Measurements from ENCODE around the gene FAM3D. TPM values are rescaled to one million over a fixed set of nuclear protein-coding genes. Genes with fewer than 3 reads are reported as not detected.

FAM3D gene
- total RNA-seq, 4 donors from 2014 or later, result 243 to 431 (median 364) TPM

- intact Hi-C loops (cut with DNase I; ENCODE audit: low total_unique reads), result no loop called here
- in situ Hi-C loops (cut with MboI; ENCODE audit: low pct_ligation_motif_present in 1 of 4, low pct_unique_long_range_greater_than_20kb in 1 of 4, low sequenced_read_pairs in 3 of 4), result no loop called here
- Histone ChIP-seq H3K4me3 (no peak overlapping the region), H3K27ac (peak overlapping the region; percentile 41 to 70 (median 60)), H3K36me3 (no peaks in the 10 kb centered on the region), H3K4me1 (peaks cover 0 to 9% (median 0%) of the 10 kb centered on the region in 4 donors), H3K9me3 (no peaks in the 10 kb centered on the region), H3K27me3 (no peaks in the 10 kb centered on the region)
- no peak for DNase-seq
- WGBS, 2 donors (ENCODE audit: low coverage in 1 of 2), result 72% methylated on average over 8 of the region's 8 CpGs; no CpG with 5 or more reads in 1 of the 2 donors
- TF ChIP-seq EP300 (IDR thresholded peaks at IDR 0.05; ENCODE audit: low read depth) (no peak), CTCF (IDR thresholded peaks at IDR 0.05) (no peak), POLR2AphosphoS5 (IDR thresholded peaks at IDR 0.05) (peak in 2 of 3 donors; percentile 31 to 39), POLR2A (IDR thresholded peaks at IDR 0.05) (no peak)
Measured at GRCh38 chr3:58617338-58617761, 49.2 kb downstream of the FAM3D start.

- Histone ChIP-seq H3K36me3 (no peaks in the 10 kb centered on the region), H3K27me3 (no peaks in the 10 kb centered on the region), H3K4me3 (no peak overlapping the region), H3K27ac (no peak overlapping the region), H3K9me3 (no peaks in the 10 kb centered on the region), H3K4me1 (peaks cover 0 to 9% (median 0%) of the 10 kb centered on the region in 4 donors)
- TF ChIP-seq EP300 (IDR thresholded peaks at IDR 0.05; ENCODE audit: low read depth), result no peak
- TF ChIP-seq POLR2AphosphoS5 (IDR thresholded peaks at IDR 0.05), result no peak
- DNase-seq, result no peak
- WGBS, 2 donors (ENCODE audit: low coverage in 1 of 2), result 78% methylated on average over 7 of the region's 7 CpGs; no CpG with 5 or more reads in 1 of the 2 donors
- in situ Hi-C loops (cut with MboI; ENCODE audit: low pct_ligation_motif_present in 1 of 4, low pct_unique_long_range_greater_than_20kb in 1 of 4, low sequenced_read_pairs in 3 of 4), result no loop called here
- intact Hi-C loops (cut with DNase I; ENCODE audit: low total_unique reads), result no loop called here
Measured at GRCh38 chr3:58613236-58614132, 53.1 kb downstream of the FAM3D start.

GRCh38 chr3:58612830-58613229 lies 53.7 kb downstream of the FAM3D start:
- no peaks in the 10 kb centered on the region for H3K36me3 ChIP-seq
- TF ChIP-seq POLR2A (IDR thresholded peaks at IDR 0.05), result no peak
- no peak for TF ChIP-seq POLR2AphosphoS5 (IDR thresholded peaks at IDR 0.05)
- TF ChIP-seq CTCF (IDR thresholded peaks at IDR 0.05), result no peak
- no peak for TF ChIP-seq EP300 (IDR thresholded peaks at IDR 0.05; ENCODE audit: low read depth)
- intact Hi-C loops (cut with DNase I; ENCODE audit: low total_unique reads), result no loop called here
- H3K4me1 ChIP-seq, result peaks cover 0 to 9% (median 0%) of the 10 kb centered on the region in 4 donors
- 76 to 85% methylated on average over 9 of the region's 9 CpGs for WGBS, 2 donors (ENCODE audit: low coverage in 1 of 2)
- no peak overlapping the region for H3K4me3 ChIP-seq
- H3K27me3 ChIP-seq, result no peaks in the 10 kb centered on the region
- in situ Hi-C loops (cut with MboI; ENCODE audit: low pct_ligation_motif_present in 1 of 4, low pct_unique_long_range_greater_than_20kb in 1 of 4, low sequenced_read_pairs in 3 of 4), result no loop called here
- H3K9me3 ChIP-seq, result no peaks in the 10 kb centered on the region
- no peak overlapping the region for H3K27ac ChIP-seq
- no peak for DNase-seq

GRCh38 chr3:58609990-58610389 lies 56.6 kb downstream of the FAM3D start:
- in situ Hi-C loops (cut with MboI; ENCODE audit: low pct_ligation_motif_present in 1 of 4, low pct_unique_long_range_greater_than_20kb in 1 of 4, low sequenced_read_pairs in 3 of 4), result no loop called here
- no peaks in the 10 kb centered on the region for H3K9me3 ChIP-seq
- H3K27me3 ChIP-seq, result no peaks in the 10 kb centered on the region
- no peak overlapping the region for H3K27ac ChIP-seq
- H3K4me1 ChIP-seq, result no peaks in the 10 kb centered on the region
- intact Hi-C loops (cut with DNase I; ENCODE audit: low total_unique reads), result no loop called here
- H3K36me3 ChIP-seq, result no peaks in the 10 kb centered on the region
- TF ChIP-seq EP300 (IDR thresholded peaks at IDR 0.05; ENCODE audit: low read depth) (no peak), POLR2AphosphoS5 (IDR thresholded peaks at IDR 0.05) (no peak), CTCF (IDR thresholded peaks at IDR 0.05) (no peak), POLR2A (IDR thresholded peaks at IDR 0.05) (no peak)
- no peak for DNase-seq
- 81 to 100% methylated on average over 1 to 7 of the region's 7 CpGs for WGBS, 2 donors (ENCODE audit: low coverage in 1 of 2)
- no peak overlapping the region for H3K4me3 ChIP-seq
